IMR-90 (cell line): ENCODE measurements around the gene ARF6. TPM values are rescaled to one million over a fixed set of nuclear protein-coding genes. Genes with fewer than 3 reads are reported as not detected.

Experiments
- ATAC-seq: fragments of 200-7000 bp; cut with Tn5 transposase; 2 replicates; pipeline ENCODE4 v1.9.1; 2020; ENCODE audit warnings: low read depth, mild to moderate bottlenecking, moderate library complexity
- BruUV-seq: library from RNA; stranded (reverse); fragments of 400-500 nt; replicated peaks from 2 replicates; lab custom pipeline; 2021; lab: Mats Ljungman, UMichigan
- CTCF ChIA-PET: fragments of 300-600 bp; formaldehyde crosslinking; extraction: SDS; loops from one replicate; lab custom pipeline; 2021; ENCODE audit warnings: antibody characterized with exemption; lab: Yijun Ruan, JAX
- POLR2A ChIA-PET: fragments of 300-600 bp; sonication (Branson Sonifier 250); formaldehyde crosslinking; loops from one replicate; lab custom pipeline; 2022; ENCODE audit warnings: antibody characterized with exemption; ENCODE audit not compliant: unreplicated experiment; lab: Charles Lee
- DNase-seq: peaks from one replicate; pipeline ENCODE4 v3.0.0; 2013
- H2AFZ ChIP-seq: replicated peaks from 2 replicates; pipeline ENCODE3; 2013; ENCODE audit warnings: low read length, mild to moderate bottlenecking; ENCODE audit not compliant: poor library complexity
- H2AK5ac ChIP-seq: 2 replicates; pipeline ENCODE4 v1.6.1; 2013; ENCODE audit warnings: low read depth, low read length, inconsistent platforms
- H2AK9ac ChIP-seq: replicated peaks from 2 replicates; pipeline ENCODE3; 2013; ENCODE audit warnings: mild to moderate bottlenecking, low read depth, low read length, moderate library complexity; ENCODE audit not compliant: poor library complexity
- H2BK120ac ChIP-seq: 2 replicates; pipeline ENCODE4 v1.6.1; 2013; ENCODE audit warnings: low read depth, low read length, inconsistent platforms
- H2BK15ac ChIP-seq: 3 replicates; pipeline ENCODE4 v1.6.1; 2013; ENCODE audit warnings: low read depth, low read length, inconsistent platforms
- H2BK20ac ChIP-seq: 2 replicates; pipeline ENCODE4 v1.6.1; 2013; ENCODE audit warnings: low read depth, mild to moderate bottlenecking, inconsistent platforms, low read length, moderate library complexity
- H2BK5ac ChIP-seq: 2 replicates; pipeline ENCODE4 v1.6.1; 2013; ENCODE audit warnings: mild to moderate bottlenecking, low read depth, low read length, inconsistent platforms; ENCODE audit not compliant: poor library complexity, severe bottlenecking
- H3K14ac ChIP-seq: replicated peaks from 2 replicates; pipeline ENCODE4 v1.6.1; 2013; ENCODE audit warnings: low read depth, low read length, inconsistent platforms
- H3K18ac ChIP-seq: 2 replicates; pipeline ENCODE4 v1.6.1; 2013; ENCODE audit warnings: low read depth, low read length, control low read depth
- H3K23ac ChIP-seq: 2 replicates; pipeline ENCODE4 v1.6.1; 2013; ENCODE audit warnings: low read depth, low read length, inconsistent platforms
- H3K27ac ChIP-seq: 2 replicates; pipeline ENCODE4 v1.5.1; 2013; ENCODE audit warnings: mild to moderate bottlenecking, control low read depth, low read length; ENCODE audit not compliant: insufficient read depth
- H3K27me3 ChIP-seq: 2 replicates; pipeline ENCODE4 v1.6.1; 2013; ENCODE audit warnings: low read length; ENCODE audit not compliant: control insufficient read depth, insufficient read depth
- H3K36me3 ChIP-seq: 2 replicates; pipeline ENCODE4 v1.6.1; 2013; ENCODE audit warnings: low read length, mixed read lengths; ENCODE audit not compliant: control insufficient read depth, insufficient read depth
- H3K4ac ChIP-seq: 2 replicates; pipeline ENCODE4 v1.6.1; 2013; ENCODE audit warnings: low read depth, low read length, inconsistent platforms
- H3K4me1 ChIP-seq: 2 replicates; pipeline ENCODE4 v1.6.1; 2013; ENCODE audit warnings: low read length, mixed read lengths; ENCODE audit not compliant: control insufficient read depth, insufficient read depth
- H3K4me2 ChIP-seq: 2 replicates; pipeline ENCODE4 v1.6.1; 2013; ENCODE audit warnings: low read depth, mild to moderate bottlenecking, control low read depth, low read length, moderate library complexity
- H3K4me3 ChIP-seq: 2 replicates; pipeline ENCODE4 v1.5.1; 2013; ENCODE audit warnings: low read depth, mild to moderate bottlenecking, control low read depth, low read length, moderate library complexity; ENCODE audit not compliant: insufficient read depth
- H3K56ac ChIP-seq: 2 replicates; pipeline ENCODE4 v1.6.1; 2013; ENCODE audit warnings: low read length, inconsistent platforms; ENCODE audit not compliant: insufficient read depth; ENCODE audit errors: extremely low read depth
- H3K79me1 ChIP-seq, 2 experiments: 2 replicates each; pipeline ENCODE4 v1.6.1; 2013; ENCODE audit warnings: low read length in 2 of 2, inconsistent platforms in 1 of 2, low read depth in 1 of 2
- H3K9ac ChIP-seq: 2 replicates; pipeline ENCODE4 v1.6.1; 2013; ENCODE audit warnings: low read depth, low read length, control low read depth
- H3K9me1 ChIP-seq: 2 replicates; pipeline ENCODE4 v1.6.1; 2013; ENCODE audit warnings: low read length, inconsistent platforms; ENCODE audit not compliant: insufficient read depth
- H3K9me3 ChIP-seq: 2 replicates; pipeline ENCODE4 v1.6.1; 2013; ENCODE audit warnings: low read length; ENCODE audit not compliant: control insufficient read depth, insufficient read depth
- H4K20me1 ChIP-seq: 2 replicates; pipeline ENCODE4 v1.6.1; 2013; ENCODE audit warnings: low read length, inconsistent platforms; ENCODE audit not compliant: insufficient read depth
- H4K5ac ChIP-seq: 2 replicates; pipeline ENCODE4 v1.6.1; 2013; ENCODE audit warnings: mild to moderate bottlenecking, low read depth, low read length, control low read depth
- H4K8ac ChIP-seq, 2 experiments: 2 replicates each; pipeline ENCODE4 v1.6.1; 2013; ENCODE audit warnings: low read depth in 2 of 2, low read length in 2 of 2, control low read depth in 1 of 2, inconsistent platforms in 1 of 2
- H4K91ac ChIP-seq: 2 replicates; pipeline ENCODE4 v1.6.1; 2013; ENCODE audit warnings: low read depth, low read length, inconsistent platforms; ENCODE audit not compliant: insufficient read depth
- CEBPB ChIP-seq: IDR thresholded peaks from 2 replicates; pipeline ENCODE4 v1.6.1; 2012; ENCODE audit warnings: low read depth, low read length, improper control_type of control experiment
- CHD1 ChIP-seq: IDR thresholded peaks from 2 replicates; pipeline ENCODE4 v1.6.1; 2012; ENCODE audit warnings: low read depth, low read length, improper control_type of control experiment
- FOS ChIP-seq: fragments of 150-350 bp; IDR thresholded peaks from 2 replicates; pipeline ENCODE4 v1.6.1; 2016; ENCODE audit warnings: low read depth, low read length
- MAZ ChIP-seq: IDR thresholded peaks from 2 replicates; pipeline ENCODE4 v1.6.1; 2012; ENCODE audit warnings: low read depth, mild to moderate bottlenecking, low read length, improper control_type of control experiment, moderate library complexity, borderline replicate concordance
- MXI1 ChIP-seq: IDR thresholded peaks from 2 replicates; pipeline ENCODE4 v1.6.1; 2012; ENCODE audit warnings: low read depth, mild to moderate bottlenecking, low read length, moderate library complexity, borderline replicate concordance
- POLR2A ChIP-seq: IDR thresholded peaks from 2 replicates; pipeline ENCODE4 v1.6.1; 2012; ENCODE audit warnings: mild to moderate bottlenecking, low read depth, low read length
- RAD21 ChIP-seq: IDR thresholded peaks from 2 replicates; pipeline ENCODE4 v1.6.1; 2012; ENCODE audit warnings: low read length, improper control_type of control experiment
- WGBS, 2 experiments: methylation state at CpG; one replicate each; pipeline versions ENCODE4 v1.1.5 to v1.1.7; 2013; ENCODE audit warnings: missing lambda C conversion rate in 2 of 2; ENCODE audit not compliant: insufficient read length in 1 of 2; ENCODE audit errors: extremely low coverage in 2 of 2; 5-methylcytosine and 5-hydroxymethylcytosine counted together
- dilution Hi-C: fragments of 300-500 bp; cut with HindIII; formaldehyde crosslinking; loops from one replicate; pipeline ENCODE4 v1.14.3; 2018; ENCODE audit warnings: low sequenced_read_pairs; ENCODE audit not compliant: unreplicated experiment
- in situ Hi-C: fragments of 300-500 bp; cut with MboI; formaldehyde crosslinking; loops from 3 replicates; pipeline ENCODE4 v1.14.3; 2019; ENCODE audit warnings: low sequenced_read_pairs, inconsistent platforms, mixed read lengths
- intact Hi-C: fragments of 100-400 bp; cut with micrococcal nuclease; formaldehyde crosslinking; loops from 2 replicates; pipeline ENCODE4 v1.10.0; 2022
- polyA plus RNA-seq, 3 experiments: library from polyadenylated mRNA; depleted of rRNA; stranded (reverse); fragments of >200 nt; gene quantifications; 2 replicates each; pipeline ENCODE4 v1.2.3, GENCODE V29; 2012; ENCODE audit warnings: low replicate concordance in 1 of 3
- total RNA-seq: library from RNA; depleted of rRNA; stranded (reverse); fragments of >200 nt; gene quantifications from 2 replicates; pipeline ENCODE4 v1.2.3, GENCODE V29; 2012
- TF ChIP-seq, protein P1 (sequence below): fragments of 150-350 bp; IDR thresholded peaks from 2 replicates; pipeline ENCODE4 v1.6.1; 2017; ENCODE audit warnings: mild to moderate bottlenecking, antibody characterized with exemption, low read length, low read depth
- TF ChIP-seq, protein P2 (sequence below): fragments of 150-350 bp; IDR thresholded peaks from 2 replicates; pipeline ENCODE4 v1.6.1; 2016; ENCODE audit warnings: low read depth, mild to moderate bottlenecking, low read length, moderate library complexity, borderline replicate concordance

ARF6 gene
- total and polyA plus RNA-seq, 2 of the 4 experiments (the other 2 are of a cell fraction): 32.1 to 40.1 TPM

DNA sequence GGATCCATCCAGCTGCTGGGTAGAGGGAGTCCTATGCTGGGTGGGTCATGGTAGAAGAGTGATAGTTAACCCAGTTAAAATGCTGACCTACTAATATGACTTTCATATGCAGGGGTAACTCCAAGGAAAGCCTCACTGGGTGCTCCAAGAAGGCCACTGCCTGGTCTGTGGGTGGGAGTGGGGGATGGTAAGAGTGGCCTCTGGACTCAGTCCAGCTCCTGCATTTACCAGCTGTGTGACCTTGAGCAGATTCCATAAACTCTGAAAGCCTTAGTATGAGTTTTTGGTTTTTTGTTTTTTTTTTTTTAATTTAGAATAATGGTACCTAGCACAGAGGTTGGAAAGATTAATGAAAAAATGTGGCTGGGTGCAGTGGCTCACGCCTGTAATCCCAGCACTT is 51.6 kb downstream of the ARF6 start:
- in situ Hi-C loops: no loop called here
- dilution Hi-C loops: no loop called here
- CTCF ChIA-PET: no interaction called here

More for the DNA sequence above, 51.6 kb downstream of the ARF6 start:
- Histone ChIP-seq H3K27me3 (no peaks in the 10 kb centered on the region), H3K56ac (no peak overlapping the region), H3K27ac (no peak overlapping the region), H2AK5ac (no peak overlapping the region), H3K4ac (no peak overlapping the region), H4K20me1 (no peaks in the 10 kb centered on the region), H3K14ac (no peak overlapping the region), H2AFZ (no peak overlapping the region), H3K4me3 (no peak overlapping the region), H4K5ac (no peak overlapping the region), H2BK5ac (no peak overlapping the region), H2BK20ac (no peak overlapping the region), H3K79me1 (no peaks in the 10 kb centered on the region), H3K18ac (no peak overlapping the region), H3K9ac (no peak overlapping the region), H3K36me3 (no peaks in the 10 kb centered on the region), H3K9me3 (no peaks in the 10 kb centered on the region), H4K8ac (no peak overlapping the region), H2BK120ac (no peak overlapping the region), H3K9me1 (peaks cover 9% of the 10 kb centered on the region), H3K4me2 (no peak overlapping the region), H3K23ac (no peak overlapping the region), H2AK9ac (no peak overlapping the region), H4K91ac (no peak overlapping the region), H3K4me1 (peaks cover 4% of the 10 kb centered on the region), H2BK15ac (no peak overlapping the region)
- ATAC-seq (no peak), DNase-seq (no peak)
- TF ChIP-seq RAD21 (no peak), POLR2A (no peak), FOS (no peak), MAZ (no peak), MXI1 (no peak), CHD1 (no peak), CEBPB (no peak)
- TF ChIP-seq, protein P1, sequence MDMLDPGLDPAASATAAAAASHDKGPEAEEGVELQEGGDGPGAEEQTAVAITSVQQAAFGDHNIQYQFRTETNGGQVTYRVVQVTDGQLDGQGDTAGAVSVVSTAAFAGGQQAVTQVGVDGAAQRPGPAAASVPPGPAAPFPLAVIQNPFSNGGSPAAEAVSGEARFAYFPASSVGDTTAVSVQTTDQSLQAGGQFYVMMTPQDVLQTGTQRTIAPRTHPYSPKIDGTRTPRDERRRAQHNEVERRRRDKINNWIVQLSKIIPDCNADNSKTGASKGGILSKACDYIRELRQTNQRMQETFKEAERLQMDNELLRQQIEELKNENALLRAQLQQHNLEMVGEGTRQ: no peak
- TF ChIP-seq, protein P2, sequence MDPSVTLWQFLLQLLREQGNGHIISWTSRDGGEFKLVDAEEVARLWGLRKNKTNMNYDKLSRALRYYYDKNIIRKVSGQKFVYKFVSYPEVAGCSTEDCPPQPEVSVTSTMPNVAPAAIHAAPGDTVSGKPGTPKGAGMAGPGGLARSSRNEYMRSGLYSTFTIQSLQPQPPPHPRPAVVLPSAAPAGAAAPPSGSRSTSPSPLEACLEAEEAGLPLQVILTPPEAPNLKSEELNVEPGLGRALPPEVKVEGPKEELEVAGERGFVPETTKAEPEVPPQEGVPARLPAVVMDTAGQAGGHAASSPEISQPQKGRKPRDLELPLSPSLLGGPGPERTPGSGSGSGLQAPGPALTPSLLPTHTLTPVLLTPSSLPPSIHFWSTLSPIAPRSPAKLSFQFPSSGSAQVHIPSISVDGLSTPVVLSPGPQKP: no peak
- BruUV-seq: no TSS peak
- 86% methylated on average over 1 of the region's 1 CpG; no CpG with 5 or more reads in 1 of the 2 experiments for WGBS, 2 experiments
- POLR2A ChIA-PET: no interaction called here
- intact Hi-C loops: no loop called here
